C4-2B (cell line): ENCODE measurements around the gene SPATA13.

Experiments used
- H3K27ac ChIP-seq: fragments of 450-650 bp; 2 replicates; pipeline ENCODE4 v1.5.1; 2017
- CTCF ChIP-seq: fragments of 450-650 bp; conservative IDR thresholded peaks from 2 replicates; pipeline ENCODE4 v1.5.1; 2017; ENCODE audit warnings: mild to moderate bottlenecking
- ZFX ChIP-seq: fragments of 450-650 bp; IDR thresholded peaks from 2 replicates; pipeline ENCODE4 v1.6.1; 2017

SPATA13 gene

DNA sequence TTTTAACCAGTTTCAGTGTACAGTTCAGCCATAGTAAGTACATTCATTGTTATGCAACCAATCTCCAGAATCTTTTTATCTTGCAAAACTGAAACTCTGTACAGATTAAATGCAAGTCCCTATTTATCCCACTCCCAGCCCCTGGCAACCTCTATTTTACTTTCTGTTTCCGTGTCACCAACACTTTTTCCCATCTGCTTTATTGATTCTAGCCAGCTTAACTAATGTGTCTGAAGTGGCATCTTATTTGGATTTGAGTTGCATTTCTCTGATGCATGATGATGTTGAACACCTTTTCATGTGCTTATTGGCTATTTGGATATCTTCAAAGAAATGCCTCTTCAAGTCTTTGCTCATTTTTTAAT lies 18.9 kb downstream of the SPATA13 start:
- H3K27ac ChIP-seq, result no peak overlapping the region

DNA sequence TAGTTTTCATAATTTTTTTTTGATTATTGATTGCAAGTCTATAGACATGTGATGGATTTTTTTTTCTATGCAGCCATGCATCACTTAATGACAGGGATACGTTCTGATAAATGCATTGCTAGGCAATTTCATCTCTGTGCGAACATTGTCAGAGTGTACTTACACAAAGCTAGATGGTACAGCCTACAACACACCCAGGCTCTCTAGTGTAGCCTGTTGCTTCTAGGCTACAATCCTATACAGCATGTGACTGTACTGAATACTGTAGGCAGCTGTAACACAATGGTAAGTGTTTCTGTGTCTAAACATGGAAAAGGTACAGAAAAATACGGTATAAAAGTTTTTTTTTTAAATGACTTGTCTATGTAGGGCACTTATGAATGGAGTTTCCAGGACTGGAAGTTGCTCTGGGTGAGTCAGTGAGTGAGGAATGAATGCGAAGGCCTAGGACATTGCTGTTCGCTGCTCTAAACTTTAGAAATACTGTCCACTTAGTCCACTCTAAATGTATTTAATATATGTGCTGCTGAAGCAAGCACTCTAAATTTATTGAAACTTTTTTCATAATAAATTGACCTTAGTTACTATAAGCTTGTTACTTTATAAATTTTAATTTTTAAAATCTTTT lies 20.3 kb downstream of the SPATA13 start:
- no peak overlapping the region for H3K27ac ChIP-seq
- TF ChIP-seq ZFX (no peak), CTCF (no peak)

More for the DNA sequence above, 18.9 kb downstream of the SPATA13 start:
- no peak for TF ChIP-seq CTCF
- no peak for TF ChIP-seq ZFX

DNA sequence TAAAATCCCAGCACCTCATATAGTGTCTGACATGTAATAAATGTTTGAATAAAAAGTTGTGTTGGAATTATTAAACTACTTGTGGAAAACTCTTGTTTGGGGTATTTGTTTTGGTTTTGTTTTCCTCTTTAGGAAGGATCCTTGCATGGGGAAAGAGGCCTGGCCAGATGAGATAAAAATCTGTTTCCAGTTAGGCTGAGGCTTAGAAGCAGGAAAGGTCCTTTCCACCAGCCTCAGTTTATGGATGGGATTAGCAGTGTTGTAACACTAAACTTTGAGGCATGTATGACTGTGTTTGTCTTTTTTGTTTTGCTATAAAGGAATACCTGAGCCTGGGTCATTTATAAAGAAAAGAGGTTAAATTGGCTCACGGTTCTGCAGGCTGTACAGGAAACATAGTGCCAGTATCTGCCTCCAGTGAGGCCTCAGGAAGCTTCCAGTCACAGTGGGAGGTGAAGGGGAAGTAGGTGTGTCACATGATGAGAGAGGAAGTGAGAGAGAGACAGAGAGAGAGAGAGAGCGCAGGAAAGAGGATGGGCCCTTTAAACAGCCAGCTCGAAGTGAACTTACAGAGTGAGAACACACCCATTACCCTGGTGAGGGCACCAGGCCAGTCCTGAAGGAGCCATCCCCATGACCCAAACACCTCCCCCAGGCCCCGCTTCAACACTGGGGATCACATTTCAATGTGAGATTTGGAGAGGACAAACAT lies 21.6 kb downstream of the SPATA13 start:
- TF ChIP-seq CTCF (no peak), ZFX (no peak)
- peak overlapping the region; percentile 38 for H3K27ac ChIP-seq

GRCh38 chr13:24182703-24183081 lies 22.2 kb downstream of the SPATA13 start:
- peak overlapping the region; percentile 38 for H3K27ac ChIP-seq
- no peak for TF ChIP-seq CTCF
- TF ChIP-seq ZFX, result no peak

DNA sequence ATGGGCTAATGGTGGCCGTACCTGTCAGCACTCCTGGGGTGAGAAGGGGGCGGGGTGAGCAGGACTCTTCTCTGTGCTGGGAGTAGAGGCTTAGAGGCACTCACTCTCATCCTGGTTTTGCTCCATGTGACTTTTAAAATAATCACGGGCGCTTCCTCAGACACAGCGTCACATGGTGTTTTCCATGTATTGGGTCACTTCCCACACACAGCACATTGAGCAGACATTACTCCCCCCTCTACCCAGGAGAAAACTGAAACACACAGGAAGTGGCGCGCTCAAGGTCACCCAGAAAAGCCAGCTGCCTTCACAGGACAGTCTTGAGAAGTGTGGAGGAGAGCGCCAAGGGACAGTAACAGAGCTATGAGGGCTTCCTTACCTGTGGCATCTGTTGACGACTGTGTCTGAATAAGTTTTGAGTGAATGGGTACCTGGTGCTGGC lies 23.2 kb downstream of the SPATA13 start:
- TF ChIP-seq CTCF, result no peak
- no peak for TF ChIP-seq ZFX
- no peak overlapping the region for H3K27ac ChIP-seq

DNA sequence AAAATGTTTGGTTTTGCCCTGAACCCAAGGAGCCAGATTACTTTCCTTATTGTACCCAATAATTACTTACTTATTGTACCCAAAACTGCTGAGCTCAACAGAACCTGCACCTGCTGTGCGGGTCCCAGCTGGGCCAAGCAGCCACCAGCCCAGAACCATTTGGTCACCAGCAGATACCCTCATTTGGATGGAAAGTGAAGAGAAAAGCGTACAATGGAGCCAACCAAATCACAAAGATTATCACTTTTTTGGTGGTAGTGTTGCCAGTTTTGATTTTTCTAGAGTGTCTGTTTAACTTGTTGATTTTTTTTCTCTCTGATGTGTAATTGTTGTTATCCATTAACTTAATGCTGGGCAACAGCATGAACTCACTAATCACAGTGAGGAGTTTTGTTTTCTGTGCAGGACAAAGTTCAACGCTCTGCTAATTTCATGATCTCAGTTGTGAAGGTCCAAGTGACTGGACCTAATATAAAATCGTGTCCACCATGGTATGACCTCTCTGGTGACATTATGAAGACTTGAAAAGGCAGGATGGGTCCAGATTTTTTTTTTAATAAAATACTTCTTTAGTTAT lies 23.8 kb downstream of the SPATA13 start:
- no peak for TF ChIP-seq ZFX
- no peak for TF ChIP-seq CTCF
- no peak overlapping the region for H3K27ac ChIP-seq

DNA sequence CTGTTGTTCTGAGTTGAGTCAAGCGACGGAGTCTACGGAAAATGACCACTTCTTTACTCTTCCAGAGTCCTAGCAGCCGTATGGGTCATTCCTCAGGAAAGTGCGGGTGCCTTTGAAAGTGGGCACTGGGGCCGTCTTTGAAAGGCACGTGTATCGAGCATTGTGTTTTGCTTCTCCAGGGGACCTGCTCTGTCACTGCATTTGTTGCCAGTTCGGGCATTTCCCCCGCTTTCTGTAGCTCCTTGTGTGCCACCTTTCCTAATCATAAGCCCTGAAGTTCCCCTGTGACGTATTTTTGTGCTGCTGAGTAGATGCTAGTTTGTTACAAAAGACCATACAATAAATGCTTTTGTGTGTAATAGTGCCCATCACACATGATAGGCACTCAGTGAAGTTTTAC lies 24.4 kb downstream of the SPATA13 start:
- no peak overlapping the region for H3K27ac ChIP-seq
- TF ChIP-seq ZFX (no peak), CTCF (no peak)
